ENCODE data around the gene CLEC9A. TPM values are rescaled to one million over a fixed set of nuclear protein-coding genes. Genes with fewer than 3 reads are reported as not detected.

CLEC9A gene
- total and polyA plus RNA-seq, 2 of the 8 experiments (the other 6 are each of a cell fraction or from before 2014, with no cell fraction given) = not detected

GRCh38 chr12:10097521-10097920 is 67.0 kb downstream of the CLEC9A start:
- no peak overlapping the region for H3K9ac ChIP-seq (replicated peaks in 1 of 4; ENCODE audit: extremely low read depth in 1 of 4, low read depth in 3 of 4, low read length in 3 of 4)
- H2BK120ac ChIP-seq (replicated peaks; ENCODE audit: low read depth, low read length) = no peak overlapping the region
- no peaks in the 10 kb centered on the region for H4K20me1 ChIP-seq (replicated peaks in 1 of 2; ENCODE audit: control insufficient read depth in 1 of 2, insufficient read depth in 2 of 2, low read length in 2 of 2)
- TF ChIP-seq HDAC6 (IDR thresholded peaks at IDR 0.05; ENCODE audit: low read depth, low read length) = no peak
- TF ChIP-seq ATF2 (IDR thresholded peaks at IDR 0.05; ENCODE audit: low read length) = no peak
- TF ChIP-seq, protein P1, sequence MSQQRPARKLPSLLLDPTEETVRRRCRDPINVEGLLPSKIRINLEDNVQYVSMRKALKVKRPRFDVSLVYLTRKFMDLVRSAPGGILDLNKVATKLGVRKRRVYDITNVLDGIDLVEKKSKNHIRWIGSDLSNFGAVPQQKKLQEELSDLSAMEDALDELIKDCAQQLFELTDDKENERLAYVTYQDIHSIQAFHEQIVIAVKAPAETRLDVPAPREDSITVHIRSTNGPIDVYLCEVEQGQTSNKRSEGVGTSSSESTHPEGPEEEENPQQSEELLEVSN (IDR thresholded peaks at IDR 0.05) = no peak
- TF ChIP-seq EGR1 (IDR thresholded peaks at IDR 0.05; ENCODE audit: borderline replicate concordance, low read depth, low read length) = no peak
- no peak for TF ChIP-seq KDM1A (IDR thresholded peaks at IDR 0.05; ENCODE audit: borderline replicate concordance, low read length)
- no peak for TF ChIP-seq PHF8 (conservative IDR thresholded peaks at IDR 0.05; ENCODE audit: low read depth, low read length)
- TF ChIP-seq KDM4A (IDR thresholded peaks at IDR 0.05; ENCODE audit: low read depth, low read length, severe bottlenecking) = no peak
- TF ChIP-seq BCL11A (IDR thresholded peaks at IDR 0.05; ENCODE audit: low read depth in 2 of 2, low read length in 2 of 2) = no peak
- TF ChIP-seq RFX5 (IDR thresholded peaks at IDR 0.05; ENCODE audit: borderline replicate concordance, low read depth, low read length) = no peak
- no peak for TF ChIP-seq RNF2 (IDR thresholded peaks at IDR 0.05; ENCODE audit: borderline replicate concordance, low read depth, low read length, missing control alignments, poor library complexity, severe bottlenecking)
- TF ChIP-seq POU5F1 (IDR thresholded peaks at IDR 0.05; ENCODE audit: low read depth, low read length) = no peak
- TF ChIP-seq NRF1 (IDR thresholded peaks at IDR 0.05; ENCODE audit: low read depth, low read length) = no peak

More at GRCh38 chr12:10097521-10097920, 67.0 kb downstream of the CLEC9A start:
- DNase-seq (ENCODE audit: low read depth in 1 of 2, low spot score in 2 of 2) = no peak
- no peak overlapping the region for H4K8ac ChIP-seq (ENCODE audit: extremely low read depth, insufficient read depth, low read length)
- no peak overlapping the region for H3K4ac ChIP-seq (replicated peaks; ENCODE audit: insufficient read length, low read depth, low read length)
- H3K23ac ChIP-seq (ENCODE audit: insufficient read length) = no peak overlapping the region
- FAIRE-seq = no peak
- peaks cover 0 to 7% (median 4%) of the 10 kb centered on the region in 4 experiments; a peak in 5 of 7 replicates for H3K4me1 ChIP-seq (replicated peaks in 1 of 4; ENCODE audit: control insufficient read depth in 3 of 4, insufficient read depth in 4 of 4, low read length in 3 of 4)
- H4K5ac ChIP-seq (ENCODE audit: insufficient read length, low read depth, low read length) = no peak overlapping the region
- no peak overlapping the region for H2BK20ac ChIP-seq (ENCODE audit: low read length)
- H3K9me3 ChIP-seq (ENCODE audit: insufficient read depth in 2 of 2, low read depth in 1 of 2, low read length in 1 of 2) = no peaks in the 10 kb centered on the region
- H3K18ac ChIP-seq (ENCODE audit: extremely low read depth, low read length) = no peak overlapping the region
- H3K36me3 ChIP-seq (ENCODE audit: control insufficient read depth in 2 of 4, insufficient read depth in 4 of 4, low read length in 3 of 4) = no peaks in the 10 kb centered on the region
- H3K56ac ChIP-seq (replicated peaks; ENCODE audit: insufficient read length, low read depth, low read length) = no peak overlapping the region
- H2AK5ac ChIP-seq (ENCODE audit: low read depth, low read length) = no peak overlapping the region
- H3K4me2 ChIP-seq (ENCODE audit: insufficient read depth in 1 of 2, low read depth in 2 of 2, low read length in 2 of 2) = no peak overlapping the region
- no peaks in the 10 kb centered on the region for H3K79me1 ChIP-seq (ENCODE audit: low read depth, low read length)
- no peaks in the 10 kb centered on the region for H3K27me3 ChIP-seq (replicated peaks in 1 of 4; ENCODE audit: control insufficient read depth in 3 of 4, extremely low read depth in 1 of 4, insufficient read depth in 3 of 4, low read length in 3 of 4)
- ChIA-PET CTCF (ENCODE audit: partially characterized antibody) (no interaction called here), POLR2A (ENCODE audit: partially characterized antibody) (interaction anchor here (0.8 to 0.9 kb wide), 2 partner anchors 18 to 450 kb away, joined by 3 read pairs; no protein-coding TSS in a partner anchor)
- no peak overlapping the region for H3K14ac ChIP-seq (ENCODE audit: insufficient read length)
- H3K4me3 ChIP-seq (ENCODE audit: extremely low read depth in 1 of 4, insufficient read depth in 2 of 4, low read depth in 3 of 4, low read length in 4 of 4) = no peak overlapping the region
- H2AFZ ChIP-seq (ENCODE audit: low read length) = no peak overlapping the region
- H4K91ac ChIP-seq (replicated peaks; ENCODE audit: insufficient read length, low read length) = no peak overlapping the region
- WGBS, 2 experiments (ENCODE audit: extremely low coverage in 1 of 2, insufficient coverage in 1 of 2, insufficient read length in 1 of 2, insufficient replicate concordance in 2 of 2, low coverage in 1 of 2, low lambda C conversion rate in 2 of 2, missing lambda C conversion rate in 1 of 2) = 67% methylated on average over 3 of the region's 3 CpGs; no CpG with 5 or more reads in 1 of the 2 experiments
- no peak overlapping the region for H3K27ac ChIP-seq (ENCODE audit: low read depth, low read length)
- no peaks in the 10 kb centered on the region for H3K23me2 ChIP-seq (ENCODE audit: low read depth, low read length)
- H2BK5ac ChIP-seq (ENCODE audit: low read depth, low read length) = no peak overlapping the region
- no peak overlapping the region for H2BK15ac ChIP-seq (ENCODE audit: low read length)
- H3K79me2 ChIP-seq (ENCODE audit: control insufficient read depth in 1 of 2, insufficient read depth in 2 of 2, low read length in 2 of 2) = no peaks in the 10 kb centered on the region
- H2BK12ac ChIP-seq (ENCODE audit: low read depth, low read length) = no peak overlapping the region
